Measurements from ENCODE around the gene GIGYF2. TPM values are rescaled to one million over a fixed set of nuclear protein-coding genes. Genes with fewer than 3 reads are reported as not detected.
"Not testable (repeated sequence)": the region's sequence is repeated elsewhere in the genome, so short reads cannot be mapped to it uniquely, and the experiment has no call there.

GIGYF2 gene
- total RNA-seq, 2 donors from 2014 or later = 61.3 to 106 TPM

DNA sequence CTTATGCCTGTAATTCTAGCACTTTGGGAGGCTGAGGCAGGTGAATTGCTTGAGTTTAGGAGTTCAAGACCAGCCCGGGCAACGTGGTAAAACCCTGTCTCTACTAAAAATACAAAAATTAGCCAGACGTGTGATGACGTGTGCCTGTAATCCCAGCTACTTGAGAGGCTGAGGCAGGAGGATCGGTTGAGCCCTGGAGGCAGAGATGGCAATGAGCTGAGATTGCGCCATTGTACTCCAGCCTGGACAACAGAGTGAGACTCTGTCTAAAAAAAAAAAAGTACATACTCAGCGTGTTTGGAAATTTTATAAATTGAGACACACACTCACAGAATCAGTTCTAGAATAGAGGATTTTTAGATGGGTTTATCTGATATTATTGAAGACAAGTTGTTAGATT is 17.1 kb upstream of the GIGYF2 start:
- Histone ChIP-seq H3K4me3 (no peak overlapping the region), H3K27ac (no peak overlapping the region), H3K36me3 (no peaks in the 10 kb centered on the region), H3K4me1 (replicated peaks) (no peaks in the 10 kb centered on the region), H3K9me3 (no peaks in the 10 kb centered on the region), H3K27me3 (replicated peaks; ENCODE audit: insufficient read depth) (no peaks in the 10 kb centered on the region)
- TF ChIP-seq POLR2A (IDR thresholded peaks at IDR 0.05) (no peak), POLR2AphosphoS5 (IDR thresholded peaks at IDR 0.05) (no peak)
- TF ChIP-seq, protein P1, sequence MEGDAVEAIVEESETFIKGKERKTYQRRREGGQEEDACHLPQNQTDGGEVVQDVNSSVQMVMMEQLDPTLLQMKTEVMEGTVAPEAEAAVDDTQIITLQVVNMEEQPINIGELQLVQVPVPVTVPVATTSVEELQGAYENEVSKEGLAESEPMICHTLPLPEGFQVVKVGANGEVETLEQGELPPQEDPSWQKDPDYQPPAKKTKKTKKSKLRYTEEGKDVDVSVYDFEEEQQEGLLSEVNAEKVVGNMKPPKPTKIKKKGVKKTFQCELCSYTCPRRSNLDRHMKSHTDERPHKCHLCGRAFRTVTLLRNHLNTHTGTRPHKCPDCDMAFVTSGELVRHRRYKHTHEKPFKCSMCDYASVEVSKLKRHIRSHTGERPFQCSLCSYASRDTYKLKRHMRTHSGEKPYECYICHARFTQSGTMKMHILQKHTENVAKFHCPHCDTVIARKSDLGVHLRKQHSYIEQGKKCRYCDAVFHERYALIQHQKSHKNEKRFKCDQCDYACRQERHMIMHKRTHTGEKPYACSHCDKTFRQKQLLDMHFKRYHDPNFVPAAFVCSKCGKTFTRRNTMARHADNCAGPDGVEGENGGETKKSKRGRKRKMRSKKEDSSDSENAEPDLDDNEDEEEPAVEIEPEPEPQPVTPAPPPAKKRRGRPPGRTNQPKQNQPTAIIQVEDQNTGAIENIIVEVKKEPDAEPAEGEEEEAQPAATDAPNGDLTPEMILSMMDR (IDR thresholded peaks at IDR 0.05) = no peak
- WGBS = 91% methylated on average over 7 of the region's 7 CpGs
- intact Hi-C loops (cut with DNase I) = no loop called here
- no peak for DNase-seq (ENCODE audit: low spot score)

DNA sequence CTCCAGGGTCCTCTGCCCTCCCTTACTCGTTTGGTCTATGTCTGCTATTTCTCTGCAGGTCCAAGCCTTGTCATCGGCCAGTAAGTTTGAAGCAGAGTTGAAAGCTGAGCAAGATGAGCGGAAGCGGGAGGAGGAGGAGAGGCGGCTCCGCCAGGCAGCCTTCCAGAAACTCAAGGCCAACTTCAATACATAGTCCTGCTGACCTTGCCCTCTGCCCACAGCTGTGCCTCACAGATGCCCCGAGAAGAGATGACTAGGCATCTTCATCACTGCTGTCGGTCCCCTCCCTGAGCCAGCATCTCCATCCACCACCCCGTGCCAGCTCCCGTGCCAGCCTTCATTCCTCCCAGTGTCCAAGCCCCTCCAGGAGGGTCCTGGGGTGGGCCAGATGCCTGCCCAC is 15.6 kb upstream of the GIGYF2 start:
- H3K27me3 ChIP-seq (replicated peaks; ENCODE audit: insufficient read depth) = no peaks in the 10 kb centered on the region
- H3K36me3 ChIP-seq = no peaks in the 10 kb centered on the region
- 92% methylated on average over 10 of the region's 10 CpGs for WGBS
- no peaks in the 10 kb centered on the region for H3K9me3 ChIP-seq
- no peak overlapping the region for H3K4me3 ChIP-seq
- H3K27ac ChIP-seq = no peak overlapping the region
- TF ChIP-seq POLR2AphosphoS5 (IDR thresholded peaks at IDR 0.05) (no peak), POLR2A (IDR thresholded peaks at IDR 0.05) (no peak)
- TF ChIP-seq, protein P1 (IDR thresholded peaks at IDR 0.05) = no peak
- no peaks in the 10 kb centered on the region for H3K4me1 ChIP-seq (replicated peaks)
- intact Hi-C loops (cut with DNase I) = no loop called here
- DNase-seq (ENCODE audit: low spot score) = no peak

DNA sequence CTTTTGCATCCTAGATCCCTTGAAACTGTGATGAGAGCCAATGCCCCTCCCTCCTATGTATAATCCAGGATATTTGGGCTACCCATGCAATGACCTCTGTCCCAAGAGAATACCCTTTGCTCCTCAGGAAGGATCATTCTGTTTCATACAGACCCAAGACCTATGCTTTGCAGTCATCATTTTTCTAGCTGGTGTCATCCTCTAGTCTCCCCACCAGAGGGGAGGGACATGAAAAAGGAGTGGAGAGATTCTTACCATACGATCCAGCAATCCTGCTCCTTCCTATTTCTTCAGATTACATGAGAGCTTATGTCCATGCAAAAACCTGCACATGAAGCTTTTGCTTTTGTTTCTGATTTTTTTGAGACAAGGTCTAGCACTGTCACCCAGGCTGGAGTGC is 13.8 kb upstream of the GIGYF2 start:
- DNase-seq (ENCODE audit: low spot score) = no peak
- Histone ChIP-seq H3K9me3 (no peaks in the 10 kb centered on the region), H3K27ac (no peak overlapping the region), H3K4me3 (no peak overlapping the region), H3K27me3 (replicated peaks; ENCODE audit: insufficient read depth) (no peaks in the 10 kb centered on the region), H3K4me1 (replicated peaks) (no peaks in the 10 kb centered on the region), H3K36me3 (no peaks in the 10 kb centered on the region)
- intact Hi-C loops (cut with DNase I) = no loop called here
- WGBS = 38% methylated on average over 1 of the region's 1 CpG
- TF ChIP-seq POLR2A (IDR thresholded peaks at IDR 0.05) = no peak
- TF ChIP-seq, protein P1 (IDR thresholded peaks at IDR 0.05) = no peak
- no peak for TF ChIP-seq POLR2AphosphoS5 (IDR thresholded peaks at IDR 0.05)

DNA sequence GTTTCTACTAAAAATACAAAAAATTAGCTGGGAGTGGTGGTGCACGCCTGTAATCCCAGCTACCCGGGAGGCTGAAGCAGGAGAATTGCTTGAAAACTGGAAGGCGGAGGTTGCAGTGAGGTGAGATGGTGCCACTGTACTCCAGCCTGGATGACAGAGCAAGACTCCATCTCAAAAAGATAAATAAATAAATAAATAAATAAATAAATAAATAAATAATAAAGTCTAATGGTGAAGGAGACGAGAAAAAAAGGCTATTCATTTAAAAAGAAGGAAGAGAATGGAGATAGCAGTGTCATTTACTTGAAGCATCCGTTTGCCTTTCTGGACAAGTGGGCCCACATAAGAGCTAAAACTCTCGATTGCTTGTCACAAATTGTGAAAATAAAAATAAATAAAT is 11.7 kb upstream of the GIGYF2 start:
- DNase-seq (ENCODE audit: low spot score); H3K9me3 ChIP-seq; H3K27ac ChIP-seq; H3K36me3 ChIP-seq; H3K4me3 ChIP-seq; intact Hi-C loops (cut with DNase I); H3K4me1 ChIP-seq (replicated peaks); H3K27me3 ChIP-seq (replicated peaks; ENCODE audit: insufficient read depth): not testable (repeated sequence)
- whole genome bisulfite sequencing = 94% methylated on average over 6 of the region's 6 CpGs

DNA sequence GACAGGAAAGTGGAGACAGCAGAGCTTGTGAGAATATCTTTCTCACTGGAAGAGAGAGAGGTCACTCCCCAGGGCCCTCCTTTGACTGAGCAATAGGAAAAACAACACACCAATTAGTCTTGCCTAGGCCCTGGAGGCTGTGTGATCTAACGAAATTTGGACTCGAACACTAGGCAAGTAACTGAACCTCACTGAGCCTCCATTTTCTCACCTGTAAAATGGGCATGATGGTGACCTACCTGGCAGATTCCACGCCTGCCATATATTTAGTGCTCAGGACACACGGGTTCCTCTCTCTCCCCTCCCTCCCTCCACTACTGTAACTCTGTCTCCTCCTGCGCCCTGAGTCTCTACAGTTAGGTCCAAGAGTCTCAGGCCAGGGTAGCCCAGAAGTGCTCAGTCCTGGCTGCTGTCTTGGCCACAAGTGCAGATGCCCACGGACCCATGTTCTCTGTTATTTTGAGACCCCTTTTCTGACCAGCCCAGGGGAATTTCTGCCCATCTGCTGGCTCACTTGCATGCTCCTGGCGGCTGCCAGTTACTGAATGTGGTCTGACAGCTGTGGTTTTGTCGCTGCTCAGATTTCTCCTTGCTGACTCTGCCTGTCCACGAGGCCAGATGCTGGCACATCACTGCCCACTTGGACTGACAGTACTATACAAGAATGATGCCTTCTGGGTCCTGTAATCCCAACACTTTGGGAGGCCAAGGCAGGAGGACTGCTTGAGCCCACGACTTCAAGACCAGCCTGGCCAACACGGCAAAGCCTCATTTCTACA is 9.6 kb upstream of the GIGYF2 start:
- Histone ChIP-seq H3K27me3 (replicated peaks; ENCODE audit: insufficient read depth) (no peaks in the 10 kb centered on the region), H3K4me3 (no peak overlapping the region), H3K4me1 (replicated peaks) (no peaks in the 10 kb centered on the region), H3K27ac (no peak overlapping the region), H3K9me3 (no peaks in the 10 kb centered on the region), H3K36me3 (no peaks in the 10 kb centered on the region)
- TF ChIP-seq POLR2AphosphoS5 (IDR thresholded peaks at IDR 0.05) = no peak
- TF ChIP-seq, protein P1 (IDR thresholded peaks at IDR 0.05) = no peak
- DNase-seq (ENCODE audit: low spot score) = no peak
- 88% methylated on average over 11 of the region's 11 CpGs for WGBS
- intact Hi-C loops (cut with DNase I) = no loop called here

Measured in prostate gland (tissue), 2 donors.